Hematopoietic multipotent progenitor cell treated with erythropoietin and hydrocortisone succinate and interleukin-3 and kit ligand, for 4 days (in vitro differentiated cells): ENCODE results near the gene ANKRD37.

Experiments
- DNase-seq: peaks from one replicate; pipeline ENCODE4 v3.0.0-alpha.2; 2015

The ANKRD37 gene

GRCh38 chr4:185425647-185426352 is 29.2 kb downstream of the ANKRD37 start, which contains the start of gene UFSP2:
Gene UFSP2, minus strand, starts transcription at chr4:185425964. Its CDS starts 96 bp downstream, at chr4:185425868.
- peak; percentile 94 for DNase-seq

DNA sequence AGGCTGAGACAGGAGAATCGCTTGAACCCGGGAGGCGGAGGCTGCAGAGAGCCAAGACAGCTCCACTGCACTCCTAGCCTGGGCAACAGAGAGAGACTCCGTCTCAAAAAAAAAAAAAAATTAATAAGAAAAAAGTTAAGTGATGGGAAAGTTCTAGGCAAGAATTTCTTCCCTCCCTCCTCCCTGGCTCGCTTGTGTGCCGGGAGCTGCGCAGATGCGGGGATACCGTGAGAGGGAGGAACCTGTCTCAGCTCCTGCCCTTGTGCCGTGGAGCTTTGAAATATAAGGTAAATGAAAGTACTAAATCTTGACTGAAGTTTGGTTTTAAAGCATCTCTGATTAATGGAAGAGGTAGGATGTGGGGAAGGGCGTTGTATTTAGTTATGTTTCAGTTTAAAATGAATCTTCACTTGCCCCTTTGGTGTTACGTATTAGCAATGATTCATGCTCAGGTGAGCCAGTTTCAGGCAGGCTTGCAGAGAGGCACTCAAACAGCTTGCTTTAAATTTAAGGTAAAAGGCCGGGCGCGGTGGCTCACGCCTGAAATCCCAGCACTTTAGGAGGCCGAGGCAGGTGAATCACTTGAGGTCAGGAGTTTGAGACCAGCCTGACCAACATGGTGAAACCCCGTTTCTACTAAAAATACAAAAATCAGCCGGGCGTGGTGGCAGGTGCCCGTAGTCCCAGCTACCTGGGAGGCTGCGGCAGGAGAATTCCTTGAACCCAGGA is 30.5 kb downstream of the ANKRD37 start:
- no peak for DNase-seq

GRCh38 chr4:185429660-185430059 is 33.0 kb downstream of the ANKRD37 start:
- DNase-seq = no peak

DNA sequence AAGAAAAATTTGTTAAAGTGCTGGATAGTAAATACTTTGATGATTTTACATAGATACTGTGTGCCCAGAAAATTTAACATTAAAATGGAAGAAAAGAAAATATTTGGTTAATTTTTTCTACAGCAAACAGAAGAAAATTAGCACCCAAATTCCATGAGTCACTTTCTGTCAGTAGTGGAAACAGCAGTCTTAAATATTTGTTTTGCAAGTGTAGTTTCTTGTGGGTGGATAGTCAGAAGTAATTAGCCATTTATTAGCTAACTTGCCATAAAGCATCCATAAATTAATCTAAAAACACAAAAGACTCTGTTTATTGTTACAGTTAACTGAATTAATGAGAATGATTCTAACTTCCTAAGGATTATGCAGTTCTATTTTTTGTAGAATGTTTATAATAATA is 38.8 kb downstream of the ANKRD37 start:
- DNase-seq = no peak

- no peak for DNase-seq
These were observed 41.2 kb downstream of the ANKRD37 start for GRCh38 chr4:185437809-185438208.

- DNase-seq = no peak
These were observed 44.8 kb downstream of the ANKRD37 start for GRCh38 chr4:185441479-185441878.

DNA sequence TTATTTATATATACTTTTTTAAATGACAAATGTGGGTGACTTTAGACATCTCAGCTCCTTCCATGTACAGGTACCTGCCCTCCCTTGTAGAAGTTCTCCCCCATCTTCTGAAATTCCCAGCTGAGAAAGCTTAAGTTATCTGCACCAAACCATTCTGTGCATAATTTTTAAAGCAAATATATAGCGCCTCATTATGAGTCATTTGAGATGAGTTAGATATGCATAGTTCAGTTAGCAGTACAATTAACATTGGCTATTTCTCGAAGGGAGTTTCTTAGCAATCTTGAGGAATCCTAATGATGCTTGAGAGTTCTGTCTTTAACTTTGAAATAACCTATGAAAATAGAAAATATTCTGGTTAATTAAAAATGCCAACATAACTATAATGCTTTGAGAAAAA is 48.6 kb downstream of the ANKRD37 start:
- no peak for DNase-seq
